Activated gamma-delta T cell treated with anti-CD3 and anti-CD28 coated beads, Interleukin-2, amount 50 U/mL, for 16 hours (primary cell): ENCODE measurements around the gene EYS.
"Not testable (repeated sequence)": the region's sequence is repeated elsewhere in the genome, so short reads cannot be mapped to it uniquely, and the experiment has no call there.

Experiments
- DNase-seq: peaks from one replicate; pipeline ENCODE4 v3.0.0-alpha.2; 2020; ENCODE audit warnings: low read depth

The EYS gene

GRCh38 chr6:65633501-65633900 is 73.5 kb downstream of the EYS start:
- no peak for DNase-seq

DNA sequence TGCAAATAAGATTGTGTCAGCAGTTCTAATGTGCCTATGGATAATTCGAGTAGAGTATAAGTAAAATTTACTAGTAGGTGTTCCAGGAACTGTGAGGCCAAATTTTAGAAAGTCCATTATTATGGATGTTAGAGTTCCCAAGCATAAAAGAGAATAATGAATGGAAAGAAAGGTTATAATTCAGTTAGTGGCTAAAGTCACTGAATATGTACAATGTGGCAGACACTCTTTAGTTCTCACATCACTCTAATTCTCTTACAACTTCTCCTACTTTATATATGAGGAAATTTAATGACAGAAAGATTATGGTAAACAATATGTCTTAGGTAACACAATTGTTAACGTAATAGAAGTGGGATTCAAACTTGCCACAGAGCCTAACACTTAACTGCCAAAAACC is 75.3 kb downstream of the EYS start:
- DNase-seq = no peak

DNA sequence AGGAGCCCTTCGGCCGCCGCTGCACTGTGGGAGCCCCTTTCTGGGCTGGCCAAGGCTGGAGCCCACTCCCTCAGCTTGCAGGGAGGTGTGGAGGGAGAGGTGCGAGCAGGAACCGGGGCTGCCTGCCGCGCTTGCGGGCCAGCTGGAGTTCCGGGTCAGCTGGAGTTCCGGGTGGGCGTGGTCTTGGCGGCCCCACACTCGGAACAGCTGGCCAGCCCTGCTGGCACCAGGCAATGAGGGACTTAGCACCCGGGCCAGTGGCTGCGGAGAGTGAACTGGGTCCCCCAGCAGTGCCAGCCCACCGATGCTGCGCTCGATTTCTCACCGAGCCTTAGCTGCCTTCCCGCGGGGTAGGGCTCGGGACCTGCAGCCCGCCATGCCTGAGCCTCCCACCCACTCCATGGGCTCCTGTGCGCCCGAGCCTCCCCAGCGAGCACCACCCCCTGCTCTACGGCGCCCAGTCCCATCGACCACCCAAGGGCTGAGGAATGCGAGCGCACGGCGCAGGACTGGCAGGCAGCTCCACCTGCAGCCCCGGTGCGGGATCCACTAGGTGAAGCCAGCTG is 79.5 kb downstream of the EYS start:
- not testable (repeated sequence) for DNase-seq

DNA sequence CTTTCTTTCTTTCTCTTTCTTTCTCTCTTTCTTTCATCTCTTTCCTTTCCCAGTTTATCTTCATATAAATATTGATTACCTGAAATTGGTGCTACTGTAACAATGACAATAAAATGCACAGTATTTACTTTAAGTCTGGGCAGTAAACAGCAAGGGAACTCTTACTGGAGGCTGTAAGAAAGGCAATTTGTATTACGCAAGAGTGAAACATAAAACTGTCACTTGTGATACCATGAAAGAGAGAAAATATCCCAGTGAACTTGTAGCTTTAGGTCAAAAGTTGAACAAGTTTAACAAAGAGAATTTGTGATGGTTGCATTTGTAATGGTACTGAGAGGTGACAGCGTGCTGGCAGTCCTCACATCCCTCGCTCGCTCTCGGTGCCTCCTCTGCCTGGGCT is 80.0 kb downstream of the EYS start:
- no peak for DNase-seq

DNA sequence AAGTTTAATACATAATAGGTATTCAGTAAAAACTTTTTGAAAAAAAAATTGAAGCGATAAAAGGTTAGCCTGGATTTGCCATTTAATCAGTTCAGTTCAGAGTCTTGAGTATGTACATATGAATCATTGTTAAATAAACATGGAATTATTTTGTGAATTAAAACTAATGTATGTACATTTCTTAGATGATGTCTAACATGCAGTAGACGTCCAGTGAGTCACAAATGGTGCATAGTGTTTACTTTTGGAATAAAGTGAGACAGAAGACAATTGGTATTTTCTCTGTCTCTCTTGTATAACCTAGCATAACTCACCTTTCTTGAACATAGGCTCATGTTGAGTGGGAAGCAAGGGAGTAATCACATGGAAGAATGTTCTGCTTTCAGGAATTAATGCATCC is 83.5 kb downstream of the EYS start:
- DNase-seq = no peak

DNA sequence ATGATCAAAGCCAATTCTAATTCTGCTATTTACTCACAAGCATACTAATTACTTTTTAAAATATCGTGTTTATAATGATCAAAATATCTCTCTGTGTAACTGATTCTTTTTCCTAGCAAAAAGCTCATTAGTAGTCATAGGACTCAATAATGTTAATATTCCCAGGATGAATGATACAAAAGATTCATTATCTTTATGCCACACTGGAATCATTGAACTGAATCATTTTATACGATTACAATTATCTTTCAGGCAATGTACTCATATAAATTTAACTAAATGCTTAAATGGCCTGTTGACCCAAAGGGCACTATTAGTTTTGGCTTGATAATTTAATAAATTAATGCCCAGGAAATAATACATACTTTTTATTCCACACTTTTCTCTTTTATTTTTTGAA is 96.3 kb downstream of the EYS start:
- no peak for DNase-seq

DNA sequence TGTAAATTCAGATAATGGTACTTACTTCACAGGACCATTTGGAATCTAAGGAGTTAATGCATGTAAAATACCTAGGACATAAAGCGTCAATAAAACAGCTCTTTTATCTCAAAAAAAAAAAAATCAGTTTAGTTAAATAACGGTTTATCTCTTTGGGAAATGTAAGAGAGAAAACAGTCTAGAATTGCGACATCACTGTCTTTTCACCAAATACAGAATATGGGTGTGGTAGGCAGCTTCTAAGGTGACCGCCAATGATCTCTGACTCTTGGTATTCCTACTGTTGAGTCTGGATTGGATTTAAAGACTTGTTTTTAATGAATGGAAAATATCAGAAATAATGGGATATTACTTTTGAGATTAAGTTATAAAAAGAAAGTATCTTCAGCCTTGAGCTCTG is 111.5 kb downstream of the EYS start:
- DNase-seq = no peak

- no peak for DNase-seq
These were observed 136.7 kb downstream of the EYS start for GRCh38 chr6:65570340-65570739.

- DNase-seq = no peak
These were observed 137.5 kb downstream of the EYS start for GRCh38 chr6:65569505-65569904.

- not testable (repeated sequence) for DNase-seq
These were observed 138.0 kb downstream of the EYS start for GRCh38 chr6:65569056-65569455.

DNA sequence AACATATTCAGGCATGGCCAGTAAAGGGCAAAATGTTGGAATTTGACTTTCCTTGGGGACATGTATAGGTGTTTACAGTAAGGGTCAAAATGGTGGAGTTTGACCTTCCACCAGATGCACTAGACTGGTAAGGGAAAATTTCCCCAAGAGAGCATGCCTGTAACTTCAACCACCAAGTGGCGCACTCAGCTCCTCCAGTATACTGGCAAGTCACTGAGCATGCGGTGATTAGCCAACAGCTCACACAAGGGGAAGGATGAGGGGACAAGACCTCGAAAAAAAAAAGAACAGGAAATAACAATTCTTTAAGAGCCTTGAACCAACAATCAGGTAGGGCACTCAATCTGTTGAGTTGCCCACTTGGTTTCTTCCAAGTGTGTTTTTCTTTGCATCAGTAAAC is 140.9 kb downstream of the EYS start:
- no peak for DNase-seq

DNA sequence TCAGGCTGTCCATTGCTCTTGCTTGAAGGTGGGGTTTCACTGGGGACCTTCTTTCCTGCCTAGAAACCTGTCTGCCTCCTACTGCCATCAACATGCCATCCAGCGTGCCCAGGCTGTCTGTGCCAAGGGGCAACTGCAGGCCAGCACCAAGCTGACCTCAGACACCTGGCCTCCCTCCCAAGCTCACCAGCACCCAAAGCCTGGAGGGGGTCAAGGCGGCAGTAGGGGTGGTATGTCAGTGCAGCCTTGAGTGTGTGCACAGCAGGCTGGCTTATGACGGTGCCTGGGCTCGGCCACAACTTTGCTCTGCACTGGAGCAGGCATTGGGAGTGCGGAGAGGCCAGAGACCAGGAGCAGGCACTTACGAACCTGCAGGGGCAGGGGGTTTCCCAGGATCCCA is 149.0 kb downstream of the EYS start:
- no peak for DNase-seq

DNA sequence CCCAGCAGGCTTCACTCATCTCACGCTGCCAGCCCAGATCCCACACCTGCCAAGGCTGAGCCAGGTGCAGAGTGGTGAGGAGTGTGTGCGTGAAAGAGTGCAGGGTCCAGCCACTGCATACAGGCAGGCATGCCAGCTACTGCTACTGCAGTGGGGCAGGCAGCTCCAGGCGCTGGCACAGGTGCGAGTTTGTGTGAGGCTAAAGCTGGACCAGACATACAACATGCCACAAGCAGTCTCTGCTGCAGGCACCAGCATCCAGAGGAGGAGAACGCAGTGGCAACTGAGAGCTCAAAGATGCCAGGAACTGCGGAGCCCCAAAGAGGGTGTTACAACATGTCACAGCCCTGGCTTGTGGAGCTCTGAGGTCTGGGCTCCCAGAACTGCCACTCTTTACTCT is 149.8 kb downstream of the EYS start:
- no peak for DNase-seq

DNA sequence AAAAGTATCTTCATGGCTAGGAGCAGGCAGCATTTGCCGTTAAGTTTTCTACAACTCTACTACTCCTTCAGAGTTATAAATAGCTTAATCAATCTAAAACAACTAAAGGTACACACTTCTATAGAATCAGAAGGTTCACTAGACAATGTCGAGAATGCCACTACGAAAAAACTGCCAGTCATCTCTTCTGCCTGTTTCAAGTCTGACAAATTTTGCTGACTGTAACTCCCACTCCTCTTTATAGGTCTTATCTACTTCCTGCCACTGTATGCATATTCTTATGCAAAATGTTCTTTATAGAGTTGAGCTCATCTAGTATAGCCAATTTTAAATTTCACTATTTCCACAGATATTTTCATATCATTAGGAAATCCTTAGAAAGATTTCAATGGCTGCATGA is 160.1 kb downstream of the EYS start:
- DNase-seq = no peak

DNA sequence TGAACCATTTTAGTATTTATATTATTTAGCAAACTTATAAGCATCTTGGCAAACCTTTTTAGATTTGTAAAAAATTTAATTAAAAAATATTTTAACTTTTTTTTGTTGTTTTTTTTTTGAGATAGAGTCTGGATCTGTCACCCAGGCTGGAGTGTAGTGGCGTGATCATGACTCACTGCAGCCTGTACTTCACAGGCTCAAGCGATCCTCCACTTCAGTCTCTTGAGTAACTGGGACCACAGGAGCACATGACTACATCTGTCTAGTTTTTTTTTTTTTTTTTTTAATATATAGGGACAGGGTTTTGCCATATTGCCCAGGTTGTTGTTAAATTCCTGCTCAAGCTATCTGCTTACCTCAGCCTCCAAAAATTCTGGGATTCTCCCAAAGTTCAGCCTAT is 161.1 kb downstream of the EYS start:
- no peak for DNase-seq

- DNase-seq = no peak
These were observed 168.4 kb downstream of the EYS start for GRCh38 chr6:65538644-65539043.

DNA sequence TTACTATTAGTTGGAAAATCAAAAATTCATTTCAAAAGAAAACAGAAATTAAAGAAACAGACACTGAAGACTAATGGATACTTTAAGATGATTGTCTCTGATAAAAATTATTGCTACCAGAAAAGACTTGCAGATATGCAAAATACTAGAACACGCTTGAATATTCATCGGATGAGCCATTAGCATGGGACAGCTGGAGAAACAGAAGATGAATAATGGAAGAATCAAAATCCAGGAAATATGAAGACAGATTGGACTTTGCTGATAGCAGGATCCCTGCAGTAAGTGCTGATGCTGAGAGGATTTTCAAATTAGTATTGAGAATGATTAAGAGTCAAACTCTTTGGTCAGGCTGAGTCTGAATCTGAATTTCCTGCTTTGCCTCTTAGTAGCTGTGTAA is 169.4 kb downstream of the EYS start:
- DNase-seq = no peak

GRCh38 chr6:65531533-65531932 is 175.5 kb downstream of the EYS start:
- DNase-seq = no peak

GRCh38 chr6:65524232-65524631 is 182.8 kb downstream of the EYS start:
- no peak for DNase-seq

GRCh38 chr6:65505736-65506135 is 201.3 kb downstream of the EYS start:
- DNase-seq = no peak

GRCh38 chr6:65501045-65501444 is 206.0 kb downstream of the EYS start:
- DNase-seq = no peak

GRCh38 chr6:65483652-65484051 is 223.4 kb downstream of the EYS start:
- not testable (repeated sequence) for DNase-seq

- no peak for DNase-seq
These were observed 237.4 kb downstream of the EYS start for GRCh38 chr6:65469650-65470049.

GRCh38 chr6:65468307-65468706 is 238.7 kb downstream of the EYS start:
- no peak for DNase-seq

- no peak for DNase-seq
These were observed 245.9 kb downstream of the EYS start for GRCh38 chr6:65461121-65461520.
